WTC11 (cell line): ENCODE results near the gene CFAP57.

Experiments
- CREB1 ChIP-seq: sonication (generic); formaldehyde crosslinking; IDR thresholded peaks from 2 replicates; pipeline ENCODE4 v1.8.0; 2023; ENCODE audit warnings: mild to moderate bottlenecking, missing genetic modification reagents
- CREM ChIP-seq: sonication (generic); formaldehyde crosslinking; IDR thresholded peaks from 2 replicates; pipeline ENCODE4 v1.8.1; 2022; ENCODE audit warnings: mild to moderate bottlenecking, missing genetic modification reagents, moderate library complexity
- GABPB1 ChIP-seq: sonication (generic); formaldehyde crosslinking; IDR thresholded peaks from 2 replicates; pipeline ENCODE4 v1.8.1; 2023; ENCODE audit warnings: mild to moderate bottlenecking, missing genetic modification reagents
- JUN ChIP-seq: sonication (generic); formaldehyde crosslinking; IDR thresholded peaks from 2 replicates; pipeline ENCODE4 v1.8.0; 2023; ENCODE audit warnings: mild to moderate bottlenecking, missing genetic modification reagents
- NR3C1 ChIP-seq: sonication (generic); formaldehyde crosslinking; conservative IDR thresholded peaks from 2 replicates; pipeline ENCODE4 v1.8.1; 2023; ENCODE audit warnings: low read depth, mild to moderate bottlenecking, missing genetic modification reagents
- ZNF232 ChIP-seq: sonication (generic); formaldehyde crosslinking; IDR thresholded peaks from 2 replicates; pipeline ENCODE4 v1.8.0; 2022; ENCODE audit warnings: mild to moderate bottlenecking, missing genetic modification reagents
- ZNF263 ChIP-seq: sonication (generic); formaldehyde crosslinking; IDR thresholded peaks from 2 replicates; pipeline ENCODE4 v1.8.1; 2022; ENCODE audit warnings: low read depth, mild to moderate bottlenecking, moderate library complexity, missing genetic modification reagents
- TF ChIP-seq, protein P1 (sequence below): fragments of 200-600 bp; IDR thresholded peaks from 2 replicates; pipeline ENCODE4 v1.8.0; 2022; ENCODE audit warnings: antibody characterized with exemption
- TF ChIP-seq, protein P2 (sequence below): sonication (generic); formaldehyde crosslinking; IDR thresholded peaks from 2 replicates; pipeline ENCODE4 v1.8.1; 2023; ENCODE audit warnings: mild to moderate bottlenecking, missing genetic modification reagents
- TF ChIP-seq, protein P3 (sequence below): sonication (generic); formaldehyde crosslinking; IDR thresholded peaks from 2 replicates; pipeline ENCODE4 v1.8.0; 2022; ENCODE audit warnings: mild to moderate bottlenecking, missing genetic modification reagents
- TF ChIP-seq, protein P4 (sequence below): sonication (generic); formaldehyde crosslinking; IDR thresholded peaks from 2 replicates; pipeline ENCODE4 v1.8.1; 2023; ENCODE audit warnings: mild to moderate bottlenecking, missing genetic modification reagents, borderline replicate concordance
- TF ChIP-seq, protein P5 (sequence below): fragments of 250-450 bp; sonication (Bioruptor Pico); IDR thresholded peaks from 2 replicates; pipeline ENCODE4 v2.1.2; 2022; ENCODE audit warnings: mild to moderate bottlenecking, moderate library complexity
- TF ChIP-seq, protein P6 (sequence below): sonication (generic); formaldehyde crosslinking; IDR thresholded peaks from 2 replicates; pipeline ENCODE4 v1.8.1; 2023; ENCODE audit warnings: mild to moderate bottlenecking, missing genetic modification reagents
- TF ChIP-seq, protein P7 (sequence below): sonication (generic); formaldehyde crosslinking; IDR thresholded peaks from 2 replicates; pipeline ENCODE4 v1.8.0; 2022; ENCODE audit warnings: mild to moderate bottlenecking, missing genetic modification reagents

DNA sequence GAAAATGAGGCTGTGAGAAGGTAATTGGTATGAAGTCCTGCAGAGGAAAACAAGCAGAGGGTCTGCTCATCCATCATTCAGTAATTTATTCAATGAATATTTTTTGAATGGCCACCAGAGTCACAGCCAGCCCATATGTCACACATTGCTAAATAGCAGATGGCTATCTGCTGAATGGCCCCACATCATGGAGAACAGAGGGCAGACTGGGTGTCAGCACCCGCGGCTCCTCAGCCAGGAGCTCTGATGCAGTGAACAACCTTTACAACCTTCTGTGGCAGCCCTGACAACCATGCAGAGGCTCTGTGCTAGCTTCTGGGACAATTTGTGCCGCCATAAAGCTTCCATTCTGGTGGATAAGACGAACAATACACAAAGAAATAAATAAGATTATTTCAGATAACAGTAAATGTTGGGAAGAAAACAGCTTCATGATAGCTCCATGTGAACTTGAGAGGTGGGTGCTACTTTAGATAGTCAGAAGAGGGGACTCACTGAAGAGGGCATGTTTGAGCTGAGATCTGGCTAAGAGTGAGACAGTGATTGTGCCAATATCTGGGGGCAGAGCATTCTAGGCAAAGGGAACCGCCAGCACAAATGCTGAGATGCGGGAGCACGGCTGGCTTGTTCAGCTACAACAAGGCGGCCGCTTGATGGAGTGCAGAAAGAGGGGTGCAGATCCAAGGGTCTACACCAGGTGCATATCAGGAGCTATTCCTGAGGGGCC lies 116.1 kb downstream of the CFAP57 start:
- TF ChIP-seq, protein P1, sequence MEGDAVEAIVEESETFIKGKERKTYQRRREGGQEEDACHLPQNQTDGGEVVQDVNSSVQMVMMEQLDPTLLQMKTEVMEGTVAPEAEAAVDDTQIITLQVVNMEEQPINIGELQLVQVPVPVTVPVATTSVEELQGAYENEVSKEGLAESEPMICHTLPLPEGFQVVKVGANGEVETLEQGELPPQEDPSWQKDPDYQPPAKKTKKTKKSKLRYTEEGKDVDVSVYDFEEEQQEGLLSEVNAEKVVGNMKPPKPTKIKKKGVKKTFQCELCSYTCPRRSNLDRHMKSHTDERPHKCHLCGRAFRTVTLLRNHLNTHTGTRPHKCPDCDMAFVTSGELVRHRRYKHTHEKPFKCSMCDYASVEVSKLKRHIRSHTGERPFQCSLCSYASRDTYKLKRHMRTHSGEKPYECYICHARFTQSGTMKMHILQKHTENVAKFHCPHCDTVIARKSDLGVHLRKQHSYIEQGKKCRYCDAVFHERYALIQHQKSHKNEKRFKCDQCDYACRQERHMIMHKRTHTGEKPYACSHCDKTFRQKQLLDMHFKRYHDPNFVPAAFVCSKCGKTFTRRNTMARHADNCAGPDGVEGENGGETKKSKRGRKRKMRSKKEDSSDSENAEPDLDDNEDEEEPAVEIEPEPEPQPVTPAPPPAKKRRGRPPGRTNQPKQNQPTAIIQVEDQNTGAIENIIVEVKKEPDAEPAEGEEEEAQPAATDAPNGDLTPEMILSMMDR = no peak
- TF ChIP-seq, protein P2, sequence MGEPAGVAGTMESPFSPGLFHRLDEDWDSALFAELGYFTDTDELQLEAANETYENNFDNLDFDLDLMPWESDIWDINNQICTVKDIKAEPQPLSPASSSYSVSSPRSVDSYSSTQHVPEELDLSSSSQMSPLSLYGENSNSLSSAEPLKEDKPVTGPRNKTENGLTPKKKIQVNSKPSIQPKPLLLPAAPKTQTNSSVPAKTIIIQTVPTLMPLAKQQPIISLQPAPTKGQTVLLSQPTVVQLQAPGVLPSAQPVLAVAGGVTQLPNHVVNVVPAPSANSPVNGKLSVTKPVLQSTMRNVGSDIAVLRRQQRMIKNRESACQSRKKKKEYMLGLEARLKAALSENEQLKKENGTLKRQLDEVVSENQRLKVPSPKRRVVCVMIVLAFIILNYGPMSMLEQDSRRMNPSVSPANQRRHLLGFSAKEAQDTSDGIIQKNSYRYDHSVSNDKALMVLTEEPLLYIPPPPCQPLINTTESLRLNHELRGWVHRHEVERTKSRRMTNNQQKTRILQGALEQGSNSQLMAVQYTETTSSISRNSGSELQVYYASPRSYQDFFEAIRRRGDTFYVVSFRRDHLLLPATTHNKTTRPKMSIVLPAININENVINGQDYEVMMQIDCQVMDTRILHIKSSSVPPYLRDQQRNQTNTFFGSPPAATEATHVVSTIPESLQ (CRISPR knock-in tag) = no peak
- TF ChIP-seq NR3C1 (CRISPR knock-in tag) = no peak
- TF ChIP-seq, protein P3, sequence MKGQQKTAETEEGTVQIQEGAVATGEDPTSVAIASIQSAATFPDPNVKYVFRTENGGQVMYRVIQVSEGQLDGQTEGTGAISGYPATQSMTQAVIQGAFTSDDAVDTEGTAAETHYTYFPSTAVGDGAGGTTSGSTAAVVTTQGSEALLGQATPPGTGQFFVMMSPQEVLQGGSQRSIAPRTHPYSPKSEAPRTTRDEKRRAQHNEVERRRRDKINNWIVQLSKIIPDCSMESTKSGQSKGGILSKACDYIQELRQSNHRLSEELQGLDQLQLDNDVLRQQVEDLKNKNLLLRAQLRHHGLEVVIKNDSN (CRISPR knock-in tag) = no peak
- no peak for TF ChIP-seq CREM (CRISPR knock-in tag)
- TF ChIP-seq, protein P4, sequence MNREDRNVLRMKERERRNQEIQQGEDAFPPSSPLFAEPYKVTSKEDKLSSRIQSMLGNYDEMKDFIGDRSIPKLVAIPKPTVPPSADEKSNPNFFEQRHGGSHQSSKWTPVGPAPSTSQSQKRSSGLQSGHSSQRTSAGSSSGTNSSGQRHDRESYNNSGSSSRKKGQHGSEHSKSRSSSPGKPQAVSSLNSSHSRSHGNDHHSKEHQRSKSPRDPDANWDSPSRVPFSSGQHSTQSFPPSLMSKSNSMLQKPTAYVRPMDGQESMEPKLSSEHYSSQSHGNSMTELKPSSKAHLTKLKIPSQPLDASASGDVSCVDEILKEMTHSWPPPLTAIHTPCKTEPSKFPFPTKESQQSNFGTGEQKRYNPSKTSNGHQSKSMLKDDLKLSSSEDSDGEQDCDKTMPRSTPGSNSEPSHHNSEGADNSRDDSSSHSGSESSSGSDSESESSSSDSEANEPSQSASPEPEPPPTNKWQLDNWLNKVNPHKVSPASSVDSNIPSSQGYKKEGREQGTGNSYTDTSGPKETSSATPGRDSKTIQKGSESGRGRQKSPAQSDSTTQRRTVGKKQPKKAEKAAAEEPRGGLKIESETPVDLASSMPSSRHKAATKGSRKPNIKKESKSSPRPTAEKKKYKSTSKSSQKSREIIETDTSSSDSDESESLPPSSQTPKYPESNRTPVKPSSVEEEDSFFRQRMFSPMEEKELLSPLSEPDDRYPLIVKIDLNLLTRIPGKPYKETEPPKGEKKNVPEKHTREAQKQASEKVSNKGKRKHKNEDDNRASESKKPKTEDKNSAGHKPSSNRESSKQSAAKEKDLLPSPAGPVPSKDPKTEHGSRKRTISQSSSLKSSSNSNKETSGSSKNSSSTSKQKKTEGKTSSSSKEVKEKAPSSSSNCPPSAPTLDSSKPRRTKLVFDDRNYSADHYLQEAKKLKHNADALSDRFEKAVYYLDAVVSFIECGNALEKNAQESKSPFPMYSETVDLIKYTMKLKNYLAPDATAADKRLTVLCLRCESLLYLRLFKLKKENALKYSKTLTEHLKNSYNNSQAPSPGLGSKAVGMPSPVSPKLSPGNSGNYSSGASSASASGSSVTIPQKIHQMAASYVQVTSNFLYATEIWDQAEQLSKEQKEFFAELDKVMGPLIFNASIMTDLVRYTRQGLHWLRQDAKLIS (CRISPR knock-in tag) = no peak
- TF ChIP-seq, protein P5, sequence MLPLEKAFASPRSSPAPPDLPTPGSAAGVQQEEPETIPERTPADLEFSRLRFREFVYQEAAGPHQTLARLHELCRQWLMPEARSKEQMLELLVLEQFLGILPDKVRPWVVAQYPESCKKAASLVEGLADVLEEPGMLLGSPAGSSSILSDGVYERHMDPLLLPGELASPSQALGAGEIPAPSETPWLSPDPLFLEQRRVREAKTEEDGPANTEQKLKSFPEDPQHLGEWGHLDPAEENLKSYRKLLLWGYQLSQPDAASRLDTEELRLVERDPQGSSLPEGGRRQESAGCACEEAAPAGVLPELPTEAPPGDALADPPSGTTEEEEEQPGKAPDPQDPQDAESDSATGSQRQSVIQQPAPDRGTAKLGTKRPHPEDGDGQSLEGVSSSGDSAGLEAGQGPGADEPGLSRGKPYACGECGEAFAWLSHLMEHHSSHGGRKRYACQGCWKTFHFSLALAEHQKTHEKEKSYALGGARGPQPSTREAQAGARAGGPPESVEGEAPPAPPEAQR (CRISPR knock-in tag) = no peak
- TF ChIP-seq, protein P6, sequence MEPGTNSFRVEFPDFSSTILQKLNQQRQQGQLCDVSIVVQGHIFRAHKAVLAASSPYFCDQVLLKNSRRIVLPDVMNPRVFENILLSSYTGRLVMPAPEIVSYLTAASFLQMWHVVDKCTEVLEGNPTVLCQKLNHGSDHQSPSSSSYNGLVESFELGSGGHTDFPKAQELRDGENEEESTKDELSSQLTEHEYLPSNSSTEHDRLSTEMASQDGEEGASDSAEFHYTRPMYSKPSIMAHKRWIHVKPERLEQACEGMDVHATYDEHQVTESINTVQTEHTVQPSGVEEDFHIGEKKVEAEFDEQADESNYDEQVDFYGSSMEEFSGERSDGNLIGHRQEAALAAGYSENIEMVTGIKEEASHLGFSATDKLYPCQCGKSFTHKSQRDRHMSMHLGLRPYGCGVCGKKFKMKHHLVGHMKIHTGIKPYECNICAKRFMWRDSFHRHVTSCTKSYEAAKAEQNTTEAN (CRISPR knock-in tag) = no peak
- no peak for TF ChIP-seq ZNF263 (CRISPR knock-in tag)
- TF ChIP-seq ZNF232 (CRISPR knock-in tag) = no peak
- TF ChIP-seq, protein P7, sequence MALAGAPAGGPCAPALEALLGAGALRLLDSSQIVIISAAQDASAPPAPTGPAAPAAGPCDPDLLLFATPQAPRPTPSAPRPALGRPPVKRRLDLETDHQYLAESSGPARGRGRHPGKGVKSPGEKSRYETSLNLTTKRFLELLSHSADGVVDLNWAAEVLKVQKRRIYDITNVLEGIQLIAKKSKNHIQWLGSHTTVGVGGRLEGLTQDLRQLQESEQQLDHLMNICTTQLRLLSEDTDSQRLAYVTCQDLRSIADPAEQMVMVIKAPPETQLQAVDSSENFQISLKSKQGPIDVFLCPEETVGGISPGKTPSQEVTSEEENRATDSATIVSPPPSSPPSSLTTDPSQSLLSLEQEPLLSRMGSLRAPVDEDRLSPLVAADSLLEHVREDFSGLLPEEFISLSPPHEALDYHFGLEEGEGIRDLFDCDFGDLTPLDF = no peak
- TF ChIP-seq GABPB1 (CRISPR knock-in tag) = no peak
- TF ChIP-seq JUN = no peak
- TF ChIP-seq CREB1 (CRISPR knock-in tag) = no peak
